Measurements from ENCODE around the gene AURKAIP1. TPM values are rescaled to one million over a fixed set of nuclear protein-coding genes. Genes with fewer than 3 reads are reported as not detected.
A peak's percentile ranks its signal among the peaks of the same experiment; 100 is the strongest.

The AURKAIP1 gene
- total and polyA plus RNA-seq, 2 of the 13 experiments (the other 11 are each of a cell fraction or from before 2014, with no cell fraction given): 69.5 to 175 TPM

DNA sequence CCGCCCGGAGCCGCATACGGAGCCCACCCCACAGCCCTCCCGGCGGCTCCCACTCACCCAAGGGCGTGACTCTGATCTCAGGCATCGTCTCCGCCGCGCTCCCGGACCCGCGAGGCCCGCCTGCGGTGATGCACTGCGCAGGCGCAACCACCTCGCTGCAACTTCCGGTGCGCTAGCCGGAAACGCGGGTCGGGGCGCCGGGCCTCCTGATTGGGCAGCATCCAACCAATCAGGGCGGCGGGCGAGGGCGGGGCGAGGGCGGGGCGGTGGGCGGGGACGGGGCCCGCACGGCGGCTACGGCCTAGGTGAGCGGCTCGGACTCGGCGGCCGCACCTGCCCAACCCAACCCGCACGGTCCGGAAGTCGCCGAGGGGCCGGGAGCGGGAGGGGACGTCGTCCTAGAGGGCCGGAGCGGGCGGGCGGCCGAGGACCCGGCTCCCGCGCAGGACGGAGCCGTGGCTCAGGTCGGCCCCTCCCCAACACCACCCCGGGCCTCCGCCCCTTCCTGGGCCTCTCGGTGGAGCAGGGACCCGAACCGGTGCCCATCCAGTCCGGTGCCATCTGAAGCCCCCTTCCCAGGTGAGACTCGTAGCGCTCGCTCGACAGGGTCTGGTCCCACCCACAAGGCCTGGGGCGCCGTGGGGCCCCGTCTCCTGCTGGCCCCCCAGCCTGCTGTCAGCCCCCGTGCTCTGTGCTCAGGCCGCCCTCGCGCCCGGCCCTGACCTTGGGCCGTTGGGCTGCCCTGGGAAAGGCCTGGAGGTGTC is 50.3 kb downstream of the AURKAIP1 start, which contains the start of the genes CPTP and INTS11 (continued):
- TF ChIP-seq, protein P1, sequence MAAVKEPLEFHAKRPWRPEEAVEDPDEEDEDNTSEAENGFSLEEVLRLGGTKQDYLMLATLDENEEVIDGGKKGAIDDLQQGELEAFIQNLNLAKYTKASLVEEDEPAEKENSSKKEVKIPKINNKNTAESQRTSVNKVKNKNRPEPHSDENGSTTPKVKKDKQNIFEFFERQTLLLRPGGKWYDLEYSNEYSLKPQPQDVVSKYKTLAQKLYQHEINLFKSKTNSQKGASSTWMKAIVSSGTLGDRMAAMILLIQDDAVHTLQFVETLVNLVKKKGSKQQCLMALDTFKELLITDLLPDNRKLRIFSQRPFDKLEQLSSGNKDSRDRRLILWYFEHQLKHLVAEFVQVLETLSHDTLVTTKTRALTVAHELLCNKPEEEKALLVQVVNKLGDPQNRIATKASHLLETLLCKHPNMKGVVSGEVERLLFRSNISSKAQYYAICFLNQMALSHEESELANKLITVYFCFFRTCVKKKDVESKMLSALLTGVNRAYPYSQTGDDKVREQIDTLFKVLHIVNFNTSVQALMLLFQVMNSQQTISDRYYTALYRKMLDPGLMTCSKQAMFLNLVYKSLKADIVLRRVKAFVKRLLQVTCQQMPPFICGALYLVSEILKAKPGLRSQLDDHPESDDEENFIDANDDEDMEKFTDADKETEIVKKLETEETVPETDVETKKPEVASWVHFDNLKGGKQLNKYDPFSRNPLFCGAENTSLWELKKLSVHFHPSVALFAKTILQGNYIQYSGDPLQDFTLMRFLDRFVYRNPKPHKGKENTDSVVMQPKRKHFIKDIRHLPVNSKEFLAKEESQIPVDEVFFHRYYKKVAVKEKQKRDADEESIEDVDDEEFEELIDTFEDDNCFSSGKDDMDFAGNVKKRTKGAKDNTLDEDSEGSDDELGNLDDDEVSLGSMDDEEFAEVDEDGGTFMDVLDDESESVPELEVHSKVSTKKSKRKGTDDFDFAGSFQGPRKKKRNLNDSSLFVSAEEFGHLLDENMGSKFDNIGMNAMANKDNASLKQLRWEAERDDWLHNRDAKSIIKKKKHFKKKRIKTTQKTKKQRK (IDR thresholded peaks at IDR 0.05; ENCODE audit: low read length): no peak
- no peak for TF ChIP-seq EHMT2 (IDR thresholded peaks at IDR 0.05; ENCODE audit: borderline replicate concordance, low read depth, low read length)
- TF ChIP-seq, protein P2, sequence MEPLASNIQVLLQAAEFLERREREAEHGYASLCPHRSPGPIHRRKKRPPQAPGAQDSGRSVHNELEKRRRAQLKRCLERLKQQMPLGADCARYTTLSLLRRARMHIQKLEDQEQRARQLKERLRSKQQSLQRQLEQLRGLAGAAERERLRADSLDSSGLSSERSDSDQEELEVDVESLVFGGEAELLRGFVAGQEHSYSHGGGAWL (CRISPR knock-in tag; IDR thresholded peaks at IDR 0.05): no peak; the same call in 1 of the 2 replicates
- TF ChIP-seq SRSF9 (IDR thresholded peaks at IDR 0.05; ENCODE audit: borderline replicate concordance, insufficient read depth, low read depth, low read length, poor library complexity, severe bottlenecking): no peak
- no peak for TF ChIP-seq HNRNPK (IDR thresholded peaks at IDR 0.05; ENCODE audit: low read depth, low read length, poor library complexity, severe bottlenecking)
- TF ChIP-seq, protein P3, sequence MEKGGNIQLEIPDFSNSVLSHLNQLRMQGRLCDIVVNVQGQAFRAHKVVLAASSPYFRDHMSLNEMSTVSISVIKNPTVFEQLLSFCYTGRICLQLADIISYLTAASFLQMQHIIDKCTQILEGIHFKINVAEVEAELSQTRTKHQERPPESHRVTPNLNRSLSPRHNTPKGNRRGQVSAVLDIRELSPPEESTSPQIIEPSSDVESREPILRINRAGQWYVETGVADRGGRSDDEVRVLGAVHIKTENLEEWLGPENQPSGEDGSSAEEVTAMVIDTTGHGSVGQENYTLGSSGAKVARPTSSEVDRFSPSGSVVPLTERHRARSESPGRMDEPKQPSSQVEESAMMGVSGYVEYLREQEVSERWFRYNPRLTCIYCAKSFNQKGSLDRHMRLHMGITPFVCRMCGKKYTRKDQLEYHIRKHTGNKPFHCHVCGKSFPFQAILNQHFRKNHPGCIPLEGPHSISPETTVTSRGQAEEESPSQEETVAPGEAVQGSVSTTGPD (CRISPR knock-in tag; IDR thresholded peaks at IDR 0.05): no peak
- no peak for TF ChIP-seq ZNF839 (CRISPR knock-in tag; IDR thresholded peaks at IDR 0.05; ENCODE audit: borderline replicate concordance)
- no peak for TF ChIP-seq ZNF34 (CRISPR knock-in tag; IDR thresholded peaks at IDR 0.05; ENCODE audit: borderline replicate concordance)
- peak; percentile 82; the same call in 1 of the 2 replicates for TF ChIP-seq HIVEP1 (CRISPR knock-in tag; IDR thresholded peaks at IDR 0.05)
- TF ChIP-seq ZNF644 (CRISPR knock-in tag; IDR thresholded peaks at IDR 0.05; ENCODE audit: low read depth): no peak
- no peak for TF ChIP-seq KDM6A (CRISPR knock-in tag; IDR thresholded peaks at IDR 0.05; ENCODE audit: low read depth)
- TF ChIP-seq LCORL (IDR thresholded peaks at IDR 0.05): no peak
- TF ChIP-seq LCORL (CRISPR knock-in tag; IDR thresholded peaks at IDR 0.05): peak; percentile 82
- TF ChIP-seq, protein P4, sequence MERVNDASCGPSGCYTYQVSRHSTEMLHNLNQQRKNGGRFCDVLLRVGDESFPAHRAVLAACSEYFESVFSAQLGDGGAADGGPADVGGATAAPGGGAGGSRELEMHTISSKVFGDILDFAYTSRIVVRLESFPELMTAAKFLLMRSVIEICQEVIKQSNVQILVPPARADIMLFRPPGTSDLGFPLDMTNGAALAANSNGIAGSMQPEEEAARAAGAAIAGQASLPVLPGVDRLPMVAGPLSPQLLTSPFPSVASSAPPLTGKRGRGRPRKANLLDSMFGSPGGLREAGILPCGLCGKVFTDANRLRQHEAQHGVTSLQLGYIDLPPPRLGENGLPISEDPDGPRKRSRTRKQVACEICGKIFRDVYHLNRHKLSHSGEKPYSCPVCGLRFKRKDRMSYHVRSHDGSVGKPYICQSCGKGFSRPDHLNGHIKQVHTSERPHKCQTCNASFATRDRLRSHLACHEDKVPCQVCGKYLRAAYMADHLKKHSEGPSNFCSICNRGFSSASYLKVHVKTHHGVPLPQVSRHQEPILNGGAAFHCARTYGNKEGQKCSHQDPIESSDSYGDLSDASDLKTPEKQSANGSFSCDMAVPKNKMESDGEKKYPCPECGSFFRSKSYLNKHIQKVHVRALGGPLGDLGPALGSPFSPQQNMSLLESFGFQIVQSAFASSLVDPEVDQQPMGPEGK (CRISPR knock-in tag; IDR thresholded peaks at IDR 0.05): peak; percentile 88
- TF ChIP-seq ZNF501 (CRISPR knock-in tag; IDR thresholded peaks at IDR 0.05): peak; percentile 82
- no peak for TF ChIP-seq SIN3A (IDR thresholded peaks at IDR 0.05; ENCODE audit: borderline replicate concordance, low read depth, low read length)
- TF ChIP-seq, protein P5, sequence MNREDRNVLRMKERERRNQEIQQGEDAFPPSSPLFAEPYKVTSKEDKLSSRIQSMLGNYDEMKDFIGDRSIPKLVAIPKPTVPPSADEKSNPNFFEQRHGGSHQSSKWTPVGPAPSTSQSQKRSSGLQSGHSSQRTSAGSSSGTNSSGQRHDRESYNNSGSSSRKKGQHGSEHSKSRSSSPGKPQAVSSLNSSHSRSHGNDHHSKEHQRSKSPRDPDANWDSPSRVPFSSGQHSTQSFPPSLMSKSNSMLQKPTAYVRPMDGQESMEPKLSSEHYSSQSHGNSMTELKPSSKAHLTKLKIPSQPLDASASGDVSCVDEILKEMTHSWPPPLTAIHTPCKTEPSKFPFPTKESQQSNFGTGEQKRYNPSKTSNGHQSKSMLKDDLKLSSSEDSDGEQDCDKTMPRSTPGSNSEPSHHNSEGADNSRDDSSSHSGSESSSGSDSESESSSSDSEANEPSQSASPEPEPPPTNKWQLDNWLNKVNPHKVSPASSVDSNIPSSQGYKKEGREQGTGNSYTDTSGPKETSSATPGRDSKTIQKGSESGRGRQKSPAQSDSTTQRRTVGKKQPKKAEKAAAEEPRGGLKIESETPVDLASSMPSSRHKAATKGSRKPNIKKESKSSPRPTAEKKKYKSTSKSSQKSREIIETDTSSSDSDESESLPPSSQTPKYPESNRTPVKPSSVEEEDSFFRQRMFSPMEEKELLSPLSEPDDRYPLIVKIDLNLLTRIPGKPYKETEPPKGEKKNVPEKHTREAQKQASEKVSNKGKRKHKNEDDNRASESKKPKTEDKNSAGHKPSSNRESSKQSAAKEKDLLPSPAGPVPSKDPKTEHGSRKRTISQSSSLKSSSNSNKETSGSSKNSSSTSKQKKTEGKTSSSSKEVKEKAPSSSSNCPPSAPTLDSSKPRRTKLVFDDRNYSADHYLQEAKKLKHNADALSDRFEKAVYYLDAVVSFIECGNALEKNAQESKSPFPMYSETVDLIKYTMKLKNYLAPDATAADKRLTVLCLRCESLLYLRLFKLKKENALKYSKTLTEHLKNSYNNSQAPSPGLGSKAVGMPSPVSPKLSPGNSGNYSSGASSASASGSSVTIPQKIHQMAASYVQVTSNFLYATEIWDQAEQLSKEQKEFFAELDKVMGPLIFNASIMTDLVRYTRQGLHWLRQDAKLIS (CRISPR knock-in tag; IDR thresholded peaks at IDR 0.05): no peak
- no peak; the same call in 1 of the 2 replicates for TF ChIP-seq ZNF274 (CRISPR knock-in tag; IDR thresholded peaks at IDR 0.05)
